Suprapubic skin (tissue), 4 donors: Measurements from ENCODE around the gene PAFAH2.

ENCODE experiments used
- CTCF ChIP-seq, 2 donors: fragments of 200-600 bp in 1 of 2; fragments of 450-650 bp in 1 of 2; sonication (generic) in 1 of 2; IDR thresholded peaks; one replicate each; pipeline ENCODE4 v1.5.1; 2016 to 2019; ENCODE audit warnings: antibody characterized with exemption in 2 of 2, mild to moderate bottlenecking in 1 of 2, moderate library complexity in 1 of 2
- POLR2A ChIP-seq, 2 donors: fragments of 450-650 bp; IDR thresholded peaks; one replicate each; pipeline ENCODE4 v1.6.1; 2017; ENCODE audit warnings: antibody characterized with exemption in 2 of 2, mild to moderate bottlenecking in 2 of 2, moderate library complexity in 2 of 2
- POLR2AphosphoS5 ChIP-seq, 3 donors: sonication (generic); formaldehyde crosslinking; IDR thresholded peaks; one replicate each; pipeline ENCODE4 v1.6.1; 2017; ENCODE audit warnings: antibody characterized with exemption in 3 of 3

GRCh38 chr1:25933479-25934365 is 64.1 kb downstream of the PAFAH2 start:
- no peak for TF ChIP-seq POLR2A (IDR thresholded peaks at IDR 0.05)
- no peak for TF ChIP-seq CTCF (IDR thresholded peaks at IDR 0.05)
- TF ChIP-seq POLR2AphosphoS5 (IDR thresholded peaks at IDR 0.05): no peak
